HepG2 (cell line): ENCODE measurements around the gene RGS14. TPM values are rescaled to one million over a fixed set of nuclear protein-coding genes. Genes with fewer than 3 reads are reported as not detected.

Experiments
- ATAC-seq: fragments of 200-7000 bp; cut with Tn5 transposase; 3 replicates; pipeline ENCODE4 v1.9.1; 2020; ENCODE audit warnings: mild to moderate bottlenecking, moderate library complexity
- BruUV-seq: library from RNA; stranded (reverse); fragments of 400-500 nt; replicated peaks from 2 replicates; lab custom pipeline; 2021; lab: Mats Ljungman, UMichigan
- CTCF ChIA-PET: fragments of 300-600 bp; formaldehyde crosslinking; extraction: SDS; loops from one replicate; lab custom pipeline; 2021; ENCODE audit warnings: low total read pairs, inconsistent platforms, low intra/inter-chr PET ratio; lab: Yijun Ruan, JAX
- POLR2A ChIA-PET: fragments of 350-600 bp; sonication (Branson Sonifier 250); formaldehyde crosslinking; loops from one replicate; lab custom pipeline; 2020; ENCODE audit warnings: antibody characterized with exemption, inconsistent platforms; lab: Yijun Ruan, JAX
- DNase-seq: peaks from one replicate; pipeline ENCODE4 v3.0.0-alpha.2; 2015; ENCODE audit warnings: low spot score
- FAIRE-seq: peaks from 3 replicates; lab custom pipeline; 2011; peaks lifted over from hg19 to GRCh38; lab: Jason Lieb, UNC
- H2AFZ ChIP-seq: one replicate; pipeline ENCODE4 v1.6.1; 2011; ENCODE audit warnings: low read length, inconsistent platforms
- H3K27ac ChIP-seq: fragments of 300-600 bp; 3 replicates; pipeline ENCODE4 v1.8.0; 2011; ENCODE audit warnings: mixed run types, mild to moderate bottlenecking, mixed read lengths, low read length, inconsistent platforms; ENCODE audit not compliant: insufficient read depth; ENCODE audit errors: extremely low read length
- H3K27me3 ChIP-seq, 2 experiments: fragments of 200-600 bp in 1 of 2; 2 replicates in 1 of 2; 3 replicates in 1 of 2; pipeline versions ENCODE4 v1.6.0 to v1.8.0; 2011; ENCODE audit warnings: low read length in 2 of 2, mild to moderate bottlenecking in 2 of 2, moderate library complexity in 2 of 2, inconsistent platforms in 1 of 2; ENCODE audit not compliant: insufficient read depth in 2 of 2, control insufficient read depth in 1 of 2
- H3K36me3 ChIP-seq, 2 experiments: fragments of 200-600 bp in 1 of 2; replicated peaks in 1 of 2; 2 replicates in 1 of 2; 3 replicates in 1 of 2; pipeline versions ENCODE4 v1.5.1 to v1.8.0; 2011; ENCODE audit warnings: low read length in 2 of 2, inconsistent platforms in 1 of 2; ENCODE audit not compliant: insufficient read depth in 2 of 2, control insufficient read depth in 1 of 2
- H3K4me1 ChIP-seq: 2 replicates; pipeline ENCODE4 v1.5.1; 2012; ENCODE audit warnings: low read length, inconsistent platforms; ENCODE audit not compliant: insufficient read depth
- H3K4me2 ChIP-seq: 2 replicates; pipeline ENCODE4 v1.6.0; 2011; ENCODE audit warnings: low read depth, low read length, inconsistent platforms
- H3K4me3 ChIP-seq, 3 experiments: fragments of 200-600 bp in 1 of 3; sonication (generic), shearing (Covaris generic) in 1 of 3; replicated peaks in 1 of 3; 2 replicates each; pipeline ENCODE4 v1.5.1; 2011 to 2016; ENCODE audit warnings: low read length in 3 of 3, inconsistent platforms in 2 of 3, low read depth in 2 of 3, mild to moderate bottlenecking in 2 of 3, control low read depth in 1 of 3, mixed read lengths in 1 of 3; ENCODE audit not compliant: insufficient read depth in 1 of 3
- H3K79me2 ChIP-seq: one replicate; pipeline ENCODE4 v1.6.1; 2011; ENCODE audit warnings: low read length, inconsistent platforms; ENCODE audit not compliant: insufficient read depth
- H3K9ac ChIP-seq: 2 replicates; pipeline ENCODE4 v1.6.0; 2011; ENCODE audit warnings: mild to moderate bottlenecking, low read depth, low read length, inconsistent platforms; ENCODE audit not compliant: insufficient read depth
- H3K9me3 ChIP-seq: 2 replicates; pipeline ENCODE4 v1.5.1; 2012; ENCODE audit warnings: mild to moderate bottlenecking, low read length
- H4K20me1 ChIP-seq: 2 replicates; pipeline ENCODE4 v1.6.0; 2011; ENCODE audit warnings: inconsistent platforms, mild to moderate bottlenecking, low read length, moderate library complexity; ENCODE audit not compliant: insufficient read depth
- ARHGAP35 ChIP-seq: sonication (generic); formaldehyde crosslinking; IDR thresholded peaks from 2 replicates; pipeline ENCODE4 v1.9.0; 2022; ENCODE audit warnings: mild to moderate bottlenecking, inconsistent platforms, moderate library complexity, missing genetic modification reagents, borderline replicate concordance
- NFRKB ChIP-seq: fragments of 450-650 bp; IDR thresholded peaks from 2 replicates; pipeline ENCODE4 v1.6.1; 2017
- NKX3-1 ChIP-seq: sonication (generic); formaldehyde crosslinking; IDR thresholded peaks from 2 replicates; pipeline ENCODE4 v1.5.0; 2020; ENCODE audit warnings: missing genetic modification reagents
- REPIN1 ChIP-seq: sonication (generic); formaldehyde crosslinking; IDR thresholded peaks from 2 replicates; pipeline ENCODE4 v1.8.0; 2022; ENCODE audit warnings: missing genetic modification reagents, low read depth, mild to moderate bottlenecking, borderline replicate concordance
- ZNF207 ChIP-seq: fragments of 450-650 bp; IDR thresholded peaks from 2 replicates; pipeline ENCODE4 v1.6.1; 2016; ENCODE audit warnings: antibody characterized with exemption, borderline replicate concordance
- ZNF354B ChIP-seq: sonication (generic); formaldehyde crosslinking; IDR thresholded peaks from 2 replicates; pipeline ENCODE4 v1.8.0; 2022; ENCODE audit warnings: mild to moderate bottlenecking, missing genetic modification reagents
- ZNF839 ChIP-seq: sonication (generic); formaldehyde crosslinking; IDR thresholded peaks from 2 replicates; pipeline ENCODE4 v1.4.0; 2020; ENCODE audit warnings: missing genetic modification reagents, mild to moderate bottlenecking, borderline replicate concordance
- WGBS: methylation state at CpG from one replicate; pipeline ENCODE4 v1.1.6; 2017; ENCODE audit warnings: low lambda C conversion rate; 5-methylcytosine and 5-hydroxymethylcytosine counted together
- in situ Hi-C: cut with HindIII; loops from 2 replicates; pipeline ENCODE4 v1.10.0; 2017; ENCODE audit warnings: low pct_unique_long_range_greater_than_20kb; ENCODE audit not compliant: extremely low pct_ligation_motif_present
- intact Hi-C: fragments of 100-400 bp; cut with micrococcal nuclease; formaldehyde crosslinking; loops from one replicate; pipeline ENCODE4 v1.10.0; 2022; ENCODE audit not compliant: unreplicated experiment
- polyA plus RNA-seq, 8 experiments: library from polyadenylated mRNA; depleted of rRNA in 3 of 8; stranded (reverse) in 7 of 8; unstranded in 1 of 8; fragments of >200 nt; fragmentation: Illumina TruSeq in 4 of 8; extraction: Trizol in 4 of 8; gene quantifications; 2 replicates each; pipeline versions ENCODE4 v1.2.1 to v1.2.3, GENCODE V29; 2011 to 2016; ENCODE audit warnings: low read depth in 4 of 8, missing spikeins in 1 of 8, mixed read lengths in 1 of 8; ENCODE audit not compliant: insufficient read depth in 1 of 8
- total RNA-seq, 5 experiments: library from RNA; depleted of rRNA; stranded (reverse); fragments of >200 nt; fragmentation: Illumina TruSeq; extraction: Trizol; gene quantifications; 2 replicates each; pipeline ENCODE4 v1.2.3, GENCODE V29; 2016; ENCODE audit warnings: low read depth in 1 of 5
- TF ChIP-seq, protein P1 (sequence below), 2 experiments: fragments of 450-650 bp in 1 of 2; sonication (generic) in 1 of 2; formaldehyde crosslinking; IDR thresholded peaks; 2 replicates each; pipeline versions ENCODE4 v1.5.0 to v1.8.0; 2020 to 2022; ENCODE audit warnings: mild to moderate bottlenecking in 1 of 2, missing genetic modification reagents in 1 of 2
- TF ChIP-seq, protein P2 (sequence below), 2 experiments: fragments of 450-650 bp in 1 of 2; sonication (generic) in 1 of 2; formaldehyde crosslinking in 1 of 2; IDR thresholded peaks; 2 replicates each; pipeline versions ENCODE4 v1.6.1 to v1.8.0; 2016 to 2022; ENCODE audit warnings: antibody characterized with exemption in 1 of 2, mild to moderate bottlenecking in 1 of 2, missing genetic modification reagents in 1 of 2
- TF ChIP-seq, protein P3 (sequence below): sonication (generic); formaldehyde crosslinking; IDR thresholded peaks from 2 replicates; pipeline ENCODE4 v1.5.1; 2020; ENCODE audit warnings: missing genetic modification reagents, mild to moderate bottlenecking, borderline replicate concordance

RGS14 gene
- total and polyA plus RNA-seq, 2 of the 13 experiments (the other 11 are each of a cell fraction or from before 2014, with no cell fraction given): 11.1 to 17.2 TPM

GRCh38 chr5:177385720-177386119, 28.0 kb downstream of the RGS14 start:
- in situ Hi-C loops: loop anchor here (5.0 kb wide), 1 partner anchor 72 kb away; no protein-coding TSS in a partner anchor
- H3K4me2 ChIP-seq: no peak overlapping the region
- no peaks in the 10 kb centered on the region for H3K36me3 ChIP-seq
- H3K4me3 ChIP-seq: no peak overlapping the region
- H2AFZ ChIP-seq: no peak overlapping the region
- peaks cover 8 to 29% of the 10 kb centered on the region in 2 experiments; a peak in 4 of 5 replicates for H3K27me3 ChIP-seq
- ChIA-PET CTCF (no interaction called here), POLR2A (no interaction called here)
- H3K9me3 ChIP-seq: no peaks in the 10 kb centered on the region
- FAIRE-seq: no peak
- peaks cover 63% of the 10 kb centered on the region for H3K4me1 ChIP-seq
- no peaks in the 10 kb centered on the region for H3K79me2 ChIP-seq
- no peak overlapping the region for H3K27ac ChIP-seq
- DNase-seq: no peak
- 10% methylated on average over 3 of the region's 11 CpGs for WGBS
- no peaks in the 10 kb centered on the region for H4K20me1 ChIP-seq
- intact Hi-C loops: no loop called here
- BruUV-seq: no TSS peak
- H3K9ac ChIP-seq: no peak overlapping the region
- no peak for ATAC-seq
- TF ChIP-seq ZNF839 (CRISPR knock-in tag) (no peak), ZNF354B (no peak), NFRKB (no peak), ARHGAP35 (CRISPR knock-in tag) (no peak), REPIN1 (CRISPR knock-in tag) (no peak), NKX3-1 (CRISPR knock-in tag) (no peak), ZNF207 (no peak)
- TF ChIP-seq, protein P1, sequence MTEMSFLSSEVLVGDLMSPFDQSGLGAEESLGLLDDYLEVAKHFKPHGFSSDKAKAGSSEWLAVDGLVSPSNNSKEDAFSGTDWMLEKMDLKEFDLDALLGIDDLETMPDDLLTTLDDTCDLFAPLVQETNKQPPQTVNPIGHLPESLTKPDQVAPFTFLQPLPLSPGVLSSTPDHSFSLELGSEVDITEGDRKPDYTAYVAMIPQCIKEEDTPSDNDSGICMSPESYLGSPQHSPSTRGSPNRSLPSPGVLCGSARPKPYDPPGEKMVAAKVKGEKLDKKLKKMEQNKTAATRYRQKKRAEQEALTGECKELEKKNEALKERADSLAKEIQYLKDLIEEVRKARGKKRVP (CRISPR knock-in tag; IDR thresholded peaks at IDR 0.05): no peak
- TF ChIP-seq, protein P2, sequence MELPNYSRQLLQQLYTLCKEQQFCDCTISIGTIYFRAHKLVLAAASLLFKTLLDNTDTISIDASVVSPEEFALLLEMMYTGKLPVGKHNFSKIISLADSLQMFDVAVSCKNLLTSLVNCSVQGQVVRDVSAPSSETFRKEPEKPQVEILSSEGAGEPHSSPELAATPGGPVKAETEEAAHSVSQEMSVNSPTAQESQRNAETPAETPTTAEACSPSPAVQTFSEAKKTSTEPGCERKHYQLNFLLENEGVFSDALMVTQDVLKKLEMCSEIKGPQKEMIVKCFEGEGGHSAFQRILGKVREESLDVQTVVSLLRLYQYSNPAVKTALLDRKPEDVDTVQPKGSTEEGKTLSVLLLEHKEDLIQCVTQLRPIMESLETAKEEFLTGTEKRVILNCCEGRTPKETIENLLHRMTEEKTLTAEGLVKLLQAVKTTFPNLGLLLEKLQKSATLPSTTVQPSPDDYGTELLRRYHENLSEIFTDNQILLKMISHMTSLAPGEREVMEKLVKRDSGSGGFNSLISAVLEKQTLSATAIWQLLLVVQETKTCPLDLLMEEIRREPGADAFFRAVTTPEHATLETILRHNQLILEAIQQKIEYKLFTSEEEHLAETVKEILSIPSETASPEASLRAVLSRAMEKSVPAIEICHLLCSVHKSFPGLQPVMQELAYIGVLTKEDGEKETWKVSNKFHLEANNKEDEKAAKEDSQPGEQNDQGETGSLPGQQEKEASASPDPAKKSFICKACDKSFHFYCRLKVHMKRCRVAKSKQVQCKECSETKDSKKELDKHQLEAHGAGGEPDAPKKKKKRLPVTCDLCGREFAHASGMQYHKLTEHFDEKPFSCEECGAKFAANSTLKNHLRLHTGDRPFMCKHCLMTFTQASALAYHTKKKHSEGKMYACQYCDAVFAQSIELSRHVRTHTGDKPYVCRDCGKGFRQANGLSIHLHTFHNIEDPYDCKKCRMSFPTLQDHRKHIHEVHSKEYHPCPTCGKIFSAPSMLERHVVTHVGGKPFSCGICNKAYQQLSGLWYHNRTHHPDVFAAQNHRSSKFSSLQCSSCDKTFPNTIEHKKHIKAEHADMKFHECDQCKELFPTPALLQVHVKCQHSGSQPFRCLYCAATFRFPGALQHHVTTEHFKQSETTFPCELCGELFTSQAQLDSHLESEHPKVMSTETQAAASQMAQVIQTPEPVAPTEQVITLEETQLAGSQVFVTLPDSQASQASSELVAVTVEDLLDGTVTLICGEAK (IDR thresholded peaks at IDR 0.05): no peak
- TF ChIP-seq, protein P2 (CRISPR knock-in tag; IDR thresholded peaks at IDR 0.05): no peak
- TF ChIP-seq, protein P3, sequence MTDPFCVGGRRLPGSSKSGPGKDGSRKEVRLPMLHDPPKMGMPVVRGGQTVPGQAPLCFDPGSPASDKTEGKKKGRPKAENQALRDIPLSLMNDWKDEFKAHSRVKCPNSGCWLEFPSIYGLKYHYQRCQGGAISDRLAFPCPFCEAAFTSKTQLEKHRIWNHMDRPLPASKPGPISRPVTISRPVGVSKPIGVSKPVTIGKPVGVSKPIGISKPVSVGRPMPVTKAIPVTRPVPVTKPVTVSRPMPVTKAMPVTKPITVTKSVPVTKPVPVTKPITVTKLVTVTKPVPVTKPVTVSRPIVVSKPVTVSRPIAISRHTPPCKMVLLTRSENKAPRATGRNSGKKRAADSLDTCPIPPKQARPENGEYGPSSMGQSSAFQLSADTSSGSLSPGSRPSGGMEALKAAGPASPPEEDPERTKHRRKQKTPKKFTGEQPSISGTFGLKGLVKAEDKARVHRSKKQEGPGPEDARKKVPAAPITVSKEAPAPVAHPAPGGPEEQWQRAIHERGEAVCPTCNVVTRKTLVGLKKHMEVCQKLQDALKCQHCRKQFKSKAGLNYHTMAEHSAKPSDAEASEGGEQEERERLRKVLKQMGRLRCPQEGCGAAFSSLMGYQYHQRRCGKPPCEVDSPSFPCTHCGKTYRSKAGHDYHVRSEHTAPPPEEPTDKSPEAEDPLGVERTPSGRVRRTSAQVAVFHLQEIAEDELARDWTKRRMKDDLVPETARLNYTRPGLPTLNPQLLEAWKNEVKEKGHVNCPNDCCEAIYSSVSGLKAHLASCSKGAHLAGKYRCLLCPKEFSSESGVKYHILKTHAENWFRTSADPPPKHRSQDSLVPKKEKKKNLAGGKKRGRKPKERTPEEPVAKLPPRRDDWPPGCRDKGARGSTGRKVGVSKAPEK (CRISPR knock-in tag): no peak
